Left renal pelvis (tissue), 4 donors: ENCODE data around the gene MRPS7. TPM values are rescaled to one million over a fixed set of nuclear protein-coding genes. Genes with fewer than 3 reads are reported as not detected.

ENCODE experiments used
- DNase-seq, 4 donors: peaks; one replicate each; pipeline ENCODE4 v3.0.0-alpha.2; 2013; ENCODE audit warnings: low read depth in 4 of 4, low spot score in 3 of 4
- polyA plus RNA-seq, 4 donors: library from polyadenylated mRNA; unstranded; fragments of 120-200 nt; gene quantifications; one replicate each; pipeline ENCODE4 v1.2.1, GENCODE V29; 2013; ENCODE audit not compliant: insufficient read length in 4 of 4

MRPS7 gene
- polyA plus RNA-seq, 4 donors = 41.4 to 77.6 (median 72.9) TPM

DNA sequence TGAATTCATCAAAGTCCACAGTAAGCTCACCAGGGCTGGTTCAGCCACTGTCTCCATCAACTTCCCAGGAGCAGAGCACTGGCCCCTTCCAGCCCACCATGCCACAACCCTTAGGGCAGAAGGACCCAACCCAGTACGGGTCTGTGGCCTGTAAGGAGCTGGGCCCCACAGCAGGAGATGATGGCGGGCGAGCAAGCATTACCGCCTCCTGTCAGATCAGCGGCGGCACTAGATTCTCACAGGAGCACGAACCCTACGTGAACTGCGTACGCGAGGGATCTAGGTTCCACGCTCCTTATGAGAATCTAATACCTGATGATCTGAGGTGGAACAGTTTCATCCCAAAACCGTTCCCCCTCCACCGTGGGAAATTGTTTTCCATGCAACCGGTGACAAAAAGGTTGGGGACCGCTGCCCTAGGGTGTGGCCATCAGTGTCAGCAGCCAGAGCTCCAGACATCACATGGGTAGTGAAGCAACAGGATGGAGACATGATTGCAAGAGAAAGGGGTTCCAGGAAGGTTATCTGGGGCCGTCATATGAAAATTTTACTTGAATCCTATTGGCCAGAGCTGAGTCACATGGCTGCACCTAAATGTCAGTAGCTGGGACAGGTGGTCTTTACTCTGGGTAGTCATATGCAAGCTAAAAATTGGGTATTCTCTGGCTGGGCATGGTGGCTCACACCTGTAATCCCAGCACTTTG is 40.0 kb downstream of the MRPS7 start:
- no peak for DNase-seq

DNA sequence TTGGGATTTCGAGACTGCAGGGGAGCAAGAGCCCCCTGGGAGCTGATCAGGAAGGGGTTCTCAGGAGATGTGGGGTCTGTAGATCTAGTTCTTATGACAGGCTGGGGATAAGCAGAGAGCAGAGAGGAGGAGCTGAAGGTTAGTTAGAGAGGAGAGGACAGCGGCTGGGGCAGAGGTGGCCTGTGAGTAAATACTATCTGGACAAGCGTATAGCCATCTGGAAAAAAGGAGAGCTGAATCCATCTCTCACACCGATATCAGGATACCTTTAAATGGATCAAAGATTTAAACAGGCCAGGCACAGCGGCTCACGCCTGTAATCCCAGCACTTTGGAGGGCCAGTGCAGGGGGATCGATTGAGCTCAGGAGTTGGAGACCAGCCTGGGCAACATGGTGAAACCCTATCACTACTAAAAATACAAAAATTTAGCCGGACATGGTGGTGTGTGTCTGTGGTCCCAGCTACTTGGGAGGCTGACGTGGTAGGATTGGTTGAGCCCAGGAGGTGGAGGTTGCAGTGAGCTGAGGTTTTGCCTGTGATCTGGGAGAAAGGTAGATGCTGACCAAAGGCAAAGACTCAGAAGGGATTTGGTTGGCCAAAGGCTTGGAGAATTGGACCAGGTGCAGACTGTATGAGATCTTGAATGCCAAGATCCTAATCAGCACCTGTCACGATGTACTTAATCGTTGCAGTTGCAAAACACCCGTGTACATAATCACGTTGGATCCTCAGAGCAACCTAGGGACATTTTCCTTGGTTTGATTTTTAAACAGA is 46.5 kb downstream of the MRPS7 start:
- DNase-seq = no peak

- no peak for DNase-seq
These were observed 47.3 kb downstream of the MRPS7 start for GRCh38 chr17:75308732-75309629.

- DNase-seq = no peak
These were observed 52.4 kb downstream of the MRPS7 start for GRCh38 chr17:75313941-75314551.

GRCh38 chr17:75315541-75316243 is 54.0 kb downstream of the MRPS7 start:
- no peak for DNase-seq

Other genes with a start within 250 kb of the MRPS7 start
- 10 to 100 TPM; 19.1 to 29.5 (median 25.6) TPM for gene MRPL58, start 249.2 kb upstream of the MRPS7 start, polyA plus RNA-seq
- gene ATP5PD, start 214.9 kb upstream of the MRPS7 start, polyA plus RNA-seq = 100 to 1,000 TPM; 181 to 366 (median 314) TPM
- gene KCTD2, start 214.7 kb upstream of the MRPS7 start, polyA plus RNA-seq = 10 to 100 TPM; 27.8 to 36.6 (median 31.1) TPM
- 10 to 100 TPM; 13.4 to 43.4 (median 23.9) TPM for gene SLC16A5, start 173.9 kb upstream of the MRPS7 start, polyA plus RNA-seq
- 10 to 100 TPM in 3 of 4 donors, 1 to 10 TPM in 1; 7.6 to 21.2 (median 16.0) TPM for gene ARMC7, start 151.9 kb upstream of the MRPS7 start, polyA plus RNA-seq
- 10 to 100 TPM; 33.1 to 68.4 (median 48.5) TPM for gene NT5C, start 130.1 kb upstream of the MRPS7 start, polyA plus RNA-seq
- 100 to 1,000 TPM in 1 of 4 donors, 10 to 100 TPM in 3; 57.9 to 103 (median 92.5) TPM for gene JPT1, start 107.4 kb upstream of the MRPS7 start, polyA plus RNA-seq
- gene SUMO2, start 78.9 kb upstream of the MRPS7 start, polyA plus RNA-seq = 100 to 1,000 TPM; 632 to 882 (median 751) TPM
- gene NUP85, start 56.2 kb upstream of the MRPS7 start, polyA plus RNA-seq = 10 to 100 TPM; 57.1 to 75.1 (median 62.6) TPM
- 10 to 100 TPM; 32.2 to 44.3 (median 43.4) TPM for gene GGA3, start 273 bp upstream of the MRPS7 start, polyA plus RNA-seq
- gene MIF4GD, start 9.4 kb downstream of the MRPS7 start, polyA plus RNA-seq = 10 to 100 TPM; 16.1 to 22.5 (median 20.4) TPM
- 1 to 10 TPM; 6.5 to 8.5 (median 8.1) TPM for gene SLC25A19, start 27.6 kb downstream of the MRPS7 start, polyA plus RNA-seq
- 100 to 1,000 TPM in 2 of 4 donors, 10 to 100 TPM in 2; 96.8 to 117 (median 102) TPM for gene GRB2, start 143.8 kb downstream of the MRPS7 start, polyA plus RNA-seq
- gene TMEM94, start 194.8 kb downstream of the MRPS7 start, polyA plus RNA-seq = 100 to 1,000 TPM in 1 of 4 donors, 10 to 100 TPM in 3; 65.4 to 105 (median 88.2) TPM